HepG2 (cell line): ENCODE results near the gene HPCAL1. TPM values are rescaled to one million over a fixed set of nuclear protein-coding genes. Genes with fewer than 3 reads are reported as not detected.

ENCODE experiments used
- ARNT ChIP-seq: fragments of 450-650 bp; IDR thresholded peaks from 2 replicates; pipeline ENCODE4 v1.6.1; 2017
- ATF7-NPFF ChIP-seq: sonication (generic); formaldehyde crosslinking; IDR thresholded peaks from 2 replicates; pipeline ENCODE4 v1.8.1; 2023; ENCODE audit warnings: mild to moderate bottlenecking, low read depth, missing genetic modification reagents, moderate library complexity
- CHD4 ChIP-seq: fragments of 200-600 bp; sonication (generic); IDR thresholded peaks from 2 replicates; pipeline ENCODE4 v1.7.0; 2017; ENCODE audit warnings: mild to moderate bottlenecking, low read length, borderline replicate concordance
- IKZF1 ChIP-seq: fragments of 450-650 bp; IDR thresholded peaks from 2 replicates; pipeline ENCODE4 v1.7.1; 2016
- MBD4 ChIP-seq: IDR thresholded peaks from 2 replicates; pipeline ENCODE4 v1.6.1; 2012; ENCODE audit warnings: low read length, inconsistent platforms, borderline replicate concordance
- MBNL3 ChIP-seq: fragments of 250-450 bp; sonication (Bioruptor Pico); conservative IDR thresholded peaks from 2 replicates; pipeline ENCODE4 v1.8.0; 2022; ENCODE audit warnings: mild to moderate bottlenecking, inconsistent platforms
- NBN ChIP-seq: fragments of 450-650 bp; conservative IDR thresholded peaks from 2 replicates; pipeline ENCODE4 v1.6.1; 2017
- SOX5 ChIP-seq: IDR thresholded peaks from 2 replicates; pipeline ENCODE4 v1.6.1; 2016; ENCODE audit warnings: borderline replicate concordance
- SP5 ChIP-seq: IDR thresholded peaks from 2 replicates; pipeline ENCODE4 v1.6.1; 2016; ENCODE audit warnings: low read depth, borderline replicate concordance
- TBL1XR1 ChIP-seq: fragments of 150-350 bp; IDR thresholded peaks from 2 replicates; pipeline ENCODE4 v1.6.1; 2014; ENCODE audit warnings: borderline replicate concordance, low read length; ENCODE audit not compliant: partially characterized antibody
- TEAD3 ChIP-seq: optimal IDR thresholded peaks from 2 replicates; pipeline ENCODE3; 2016; ENCODE audit warnings: borderline replicate concordance
- TGIF2 ChIP-seq: IDR thresholded peaks from 2 replicates; pipeline ENCODE4 v1.6.1; 2016; ENCODE audit warnings: control low read depth, missing compliant biosample characterization
- ZBTB37 ChIP-seq: sonication (generic); formaldehyde crosslinking; IDR thresholded peaks from 2 replicates; pipeline ENCODE4 v1.4.0; 2020; ENCODE audit warnings: mild to moderate bottlenecking, missing genetic modification reagents
- ZBTB7B ChIP-seq: sonication (generic); formaldehyde crosslinking; IDR thresholded peaks from 2 replicates; pipeline ENCODE4 v1.4.0; 2020; ENCODE audit warnings: missing genetic modification reagents
- ZMYM3 ChIP-seq: sonication (generic); formaldehyde crosslinking; IDR thresholded peaks from 2 replicates; pipeline ENCODE4 v1.5.1; 2020; ENCODE audit warnings: mild to moderate bottlenecking, missing genetic modification reagents
- ZNF407 ChIP-seq: sonication (generic); formaldehyde crosslinking; IDR thresholded peaks from one replicate; pipeline ENCODE4 v1.5.1; 2020; ENCODE audit warnings: mild to moderate bottlenecking, missing genetic modification reagents; ENCODE audit errors: not compliant biosample characterization
- ZNF557 ChIP-seq: sonication (generic); formaldehyde crosslinking; IDR thresholded peaks from 2 replicates; pipeline ENCODE4 v1.4.0; 2020; ENCODE audit warnings: missing genetic modification reagents
- ZNF710 ChIP-seq: sonication (generic); formaldehyde crosslinking; IDR thresholded peaks from 2 replicates; pipeline ENCODE4 v1.5.0; 2020; ENCODE audit warnings: mild to moderate bottlenecking, missing genetic modification reagents, borderline replicate concordance
- polyA plus RNA-seq, 8 experiments: library from polyadenylated mRNA; depleted of rRNA in 3 of 8; stranded (reverse) in 7 of 8; unstranded in 1 of 8; fragments of >200 nt; fragmentation: Illumina TruSeq in 4 of 8; extraction: Trizol in 4 of 8; gene quantifications; 2 replicates each; pipeline versions ENCODE4 v1.2.1 to v1.2.3, GENCODE V29; 2011 to 2016; ENCODE audit warnings: low read depth in 4 of 8, missing spikeins in 1 of 8, mixed read lengths in 1 of 8; ENCODE audit not compliant: insufficient read depth in 1 of 8
- total RNA-seq, 5 experiments: library from RNA; depleted of rRNA; stranded (reverse); fragments of >200 nt; fragmentation: Illumina TruSeq; extraction: Trizol; gene quantifications; 2 replicates each; pipeline ENCODE4 v1.2.3, GENCODE V29; 2016; ENCODE audit warnings: low read depth in 1 of 5

Gene HPCAL1
- total and polyA plus RNA-seq, 2 of the 13 experiments (the other 11 are each of a cell fraction or from before 2014, with no cell fraction given): 29.5 to 29.9 TPM

- TF ChIP-seq ZNF407 (CRISPR knock-in tag) (peak; percentile 13), ZNF557 (no peak; the same call in 1 of the 2 replicates), TEAD3 (no peak), CHD4 (no peak), MBNL3 (CRISPR knock-in tag) (no peak), NBN (no peak), ZBTB7B (CRISPR knock-in tag) (peak; percentile 88; the same call in 1 of the 2 replicates), ZBTB37 (CRISPR knock-in tag) (peak; percentile 79; the same call in 1 of the 2 replicates), ARNT (no peak), SP5 (CRISPR knock-in tag) (peak; percentile 70), ZNF710 (CRISPR knock-in tag) (peak; percentile 69), TGIF2 (peak; percentile 79; the same call in 1 of the 2 replicates), SOX5 (CRISPR knock-in tag) (peak; percentile 59), ATF7-NPFF (CRISPR knock-in tag) (peak; percentile 84), TBL1XR1 (no peak), IKZF1 (no peak), MBD4 (no peak), ZMYM3 (CRISPR knock-in tag) (peak; percentile 88)
Measured at GRCh38 chr2:10300997-10301940, 1.4 kb upstream of the HPCAL1 start (continued).
